HEK293T (cell line): ENCODE measurements around the gene GLCE.

Experiments
- ELF4 ChIP-seq: fragments of 450-650 bp; IDR thresholded peaks from 2 replicates; pipeline ENCODE4 v1.6.1; 2017; ENCODE audit warnings: antibody characterized with exemption
- FOXA1 ChIP-seq: fragments of 450-650 bp; IDR thresholded peaks from 2 replicates; pipeline ENCODE4 v1.6.1; 2016; ENCODE audit warnings: mild to moderate bottlenecking
- FOXM1 ChIP-seq: fragments of 450-650 bp; IDR thresholded peaks from 2 replicates; pipeline ENCODE4 v1.6.1; 2017; ENCODE audit warnings: mild to moderate bottlenecking, borderline replicate concordance
- HDGF ChIP-seq: fragments of 450-650 bp; IDR thresholded peaks from 2 replicates; pipeline ENCODE4 v1.6.1; 2017; ENCODE audit warnings: antibody characterized with exemption, borderline replicate concordance
- L3MBTL2 ChIP-seq: fragments of 450-650 bp; conservative IDR thresholded peaks from 2 replicates; pipeline ENCODE4 v1.6.1; 2016; ENCODE audit warnings: mild to moderate bottlenecking
- SP1 ChIP-seq: fragments of 450-650 bp; IDR thresholded peaks from 2 replicates; pipeline ENCODE4 v1.6.1; 2017
- ZNF384 ChIP-seq: fragments of 450-650 bp; IDR thresholded peaks from 2 replicates; pipeline ENCODE4 v1.6.1; 2016

DNA sequence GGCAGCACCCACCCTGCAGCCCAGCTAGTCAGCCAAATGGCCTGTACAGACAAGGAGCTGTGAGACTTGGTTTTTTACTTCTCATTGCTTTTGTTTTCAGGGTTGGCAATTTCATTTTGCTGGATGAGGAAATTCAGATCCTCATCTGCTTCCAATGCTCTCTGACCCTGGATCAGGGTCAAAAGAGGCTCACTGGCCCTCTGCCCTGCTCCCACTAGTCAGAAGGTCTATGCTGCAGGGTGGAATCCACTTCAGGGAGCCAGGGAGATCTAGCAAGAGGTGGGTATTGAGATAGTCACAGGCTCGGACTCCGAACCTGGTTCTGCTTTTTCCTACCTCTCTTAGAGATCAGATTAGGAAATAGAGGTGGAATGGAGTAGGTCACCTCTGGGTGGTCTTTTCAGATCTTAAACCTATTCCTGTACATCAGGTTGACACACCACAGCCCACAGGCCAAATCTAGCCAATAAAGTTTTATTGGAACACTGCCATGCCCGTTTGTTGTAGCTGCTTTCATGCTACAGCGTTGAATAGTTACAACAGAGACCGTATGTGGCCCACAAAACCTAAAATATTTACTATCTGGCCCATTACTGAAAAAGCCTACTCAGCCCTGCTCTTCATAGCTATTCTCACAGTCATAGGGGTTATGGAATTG, 26.4 kb upstream of the GLCE start:
- TF ChIP-seq HDGF (no peak), ZNF384 (no peak), ELF4 (no peak), FOXM1 (no peak), SP1 (no peak), L3MBTL2 (no peak), FOXA1 (no peak)
